Right lobe of liver (tissue), 6 donors: ENCODE data around the gene SCNN1B. TPM values are rescaled to one million over a fixed set of nuclear protein-coding genes. Genes with fewer than 3 reads are reported as not detected.
"Not testable (repeated sequence)": the region's sequence is repeated elsewhere in the genome, so short reads cannot be mapped to it uniquely, and the experiment has no call there.

ENCODE experiments used
- ATAC-seq, 4 donors: fragments of 200-7000 bp; cut with Tn5 transposase; one replicate each; pipeline ENCODE4 v1.9.1; 2020; ENCODE audit warnings: mild to moderate bottlenecking in 4 of 4, moderate library complexity in 4 of 4
- DNase-seq, 3 donors: peaks; one replicate each; pipeline ENCODE4 v3.0.0-alpha.2; 2020
- H3K27ac ChIP-seq, 3 donors: fragments of 200-600 bp; one replicate each; pipeline ENCODE4 v1.8.0; 2022
- H3K27me3 ChIP-seq, 2 donors: fragments of 200-600 bp; one replicate each; pipeline ENCODE4 v1.8.0; 2022
- H3K36me3 ChIP-seq, 4 donors: fragments of 200-600 bp; sonication (generic) in 1 of 4; one replicate each; pipeline versions ENCODE4 v1.5.1 to v1.8.0; 2017 to 2022; ENCODE audit warnings: control low read depth in 1 of 4
- H3K4me1 ChIP-seq, 4 donors: fragments of 200-600 bp; sonication (generic) in 1 of 4; one replicate each; pipeline versions ENCODE4 v1.5.1 to v1.8.0; 2017 to 2022; ENCODE audit warnings: control low read depth in 1 of 4
- H3K4me3 ChIP-seq, 3 donors: fragments of 200-600 bp; one replicate each; pipeline ENCODE4 v1.8.0; 2022
- H3K9me3 ChIP-seq, 4 donors: fragments of 200-600 bp; sonication (generic) in 1 of 4; one replicate each; pipeline versions ENCODE4 v1.5.1 to v1.8.0; 2017 to 2022; ENCODE audit warnings: control low read depth in 1 of 4
- POLR2A ChIP-seq: fragments of 450-650 bp; IDR thresholded peaks from one replicate; pipeline ENCODE4 v1.6.1; 2017; ENCODE audit warnings: antibody characterized with exemption, mild to moderate bottlenecking
- WGBS: methylation state at CpG from one replicate; pipeline ENCODE4 v1.1.6; 2018; ENCODE audit warnings: low coverage, low lambda C conversion rate; ENCODE audit not compliant: insufficient coverage; ENCODE audit errors: missing lambda C conversion rate; 5-methylcytosine and 5-hydroxymethylcytosine counted together
- intact Hi-C, 2 donors: fragments of 100-400 bp; cut with DNase I; formaldehyde crosslinking; loops; one replicate each; pipeline versions ENCODE4 v1.11.2 to v1.14.1; 2022
- total RNA-seq, 6 experiments: library from RNA; depleted of rRNA in 2 of 6; stranded (reverse); fragments of >200 nt in 2 of 6; fragmentation: NEBNext Ultra II Directional in 3 of 6; extraction: Animal tissue kit (Norgen Biotek cat#: 25700) in 3 of 6; gene quantifications; one replicate each; pipeline versions ENCODE4 v1.1.0 to v1.2.4, GENCODE V29; 2016 to 2023
- TF ChIP-seq, protein P1 (sequence below), 4 donors: fragments of 200-600 bp in 3 of 4; fragments of 450-650 bp in 1 of 4; IDR thresholded peaks; one replicate each; pipeline versions ENCODE4 v1.5.1 to v1.8.0; 2016 to 2022; ENCODE audit warnings: antibody characterized with exemption in 4 of 4, mild to moderate bottlenecking in 2 of 4
- donor health status: DM: no; HTN: yes; CAD: no.
- donor health status: DM: no; HTN: no; CAD: no.
- donor health status: DM: no; HTN: no; CAD: no.
- donor health status: DM: no; HTN: yes; CAD: no.
- donor health status: DM: no; HTN: yes; CAD: no.

SCNN1B gene
- total RNA-seq, 6 experiments from 2014 or later, result 0.12 to 0.13 TPM; not detected in 4

DNA sequence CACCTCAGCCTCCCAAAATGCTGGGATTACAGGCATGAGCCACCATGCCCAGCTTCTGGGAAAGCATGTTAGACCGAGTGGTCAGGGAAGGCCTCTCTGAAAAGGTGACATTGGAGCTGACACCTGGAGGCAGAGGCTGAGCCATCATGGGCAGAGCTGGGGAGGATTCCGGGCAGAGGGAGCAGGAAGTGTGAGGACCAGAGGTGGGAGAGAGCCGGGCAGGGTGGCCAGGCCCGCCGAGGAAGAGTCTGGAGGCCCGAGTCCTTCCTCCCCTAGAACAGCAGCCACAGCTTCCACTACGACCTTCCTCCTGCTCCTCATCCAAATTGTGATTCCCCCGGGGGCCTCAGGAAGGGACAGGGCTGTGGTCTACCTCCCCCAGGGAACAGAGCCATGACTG, 76.2 kb downstream of the SCNN1B start:
- no peak overlapping the region for H3K4me3 ChIP-seq
- H3K9me3 ChIP-seq, result no peaks in the 10 kb centered on the region
- H3K4me1 ChIP-seq, result no peaks in the 10 kb centered on the region
- H3K27ac ChIP-seq, result no peak overlapping the region
- no peaks in the 10 kb centered on the region for H3K27me3 ChIP-seq
- intact Hi-C loops, result no loop called here
- no peak for ATAC-seq
- WGBS, result 42% methylated on average over 6 of the region's 8 CpGs
- DNase-seq, result peak in 1 of 3 donors; percentile 23
- TF ChIP-seq, protein P1, sequence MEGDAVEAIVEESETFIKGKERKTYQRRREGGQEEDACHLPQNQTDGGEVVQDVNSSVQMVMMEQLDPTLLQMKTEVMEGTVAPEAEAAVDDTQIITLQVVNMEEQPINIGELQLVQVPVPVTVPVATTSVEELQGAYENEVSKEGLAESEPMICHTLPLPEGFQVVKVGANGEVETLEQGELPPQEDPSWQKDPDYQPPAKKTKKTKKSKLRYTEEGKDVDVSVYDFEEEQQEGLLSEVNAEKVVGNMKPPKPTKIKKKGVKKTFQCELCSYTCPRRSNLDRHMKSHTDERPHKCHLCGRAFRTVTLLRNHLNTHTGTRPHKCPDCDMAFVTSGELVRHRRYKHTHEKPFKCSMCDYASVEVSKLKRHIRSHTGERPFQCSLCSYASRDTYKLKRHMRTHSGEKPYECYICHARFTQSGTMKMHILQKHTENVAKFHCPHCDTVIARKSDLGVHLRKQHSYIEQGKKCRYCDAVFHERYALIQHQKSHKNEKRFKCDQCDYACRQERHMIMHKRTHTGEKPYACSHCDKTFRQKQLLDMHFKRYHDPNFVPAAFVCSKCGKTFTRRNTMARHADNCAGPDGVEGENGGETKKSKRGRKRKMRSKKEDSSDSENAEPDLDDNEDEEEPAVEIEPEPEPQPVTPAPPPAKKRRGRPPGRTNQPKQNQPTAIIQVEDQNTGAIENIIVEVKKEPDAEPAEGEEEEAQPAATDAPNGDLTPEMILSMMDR (IDR thresholded peaks at IDR 0.05), result no peak
- no peak for TF ChIP-seq POLR2A
- no peaks in the 10 kb centered on the region for H3K36me3 ChIP-seq

DNA sequence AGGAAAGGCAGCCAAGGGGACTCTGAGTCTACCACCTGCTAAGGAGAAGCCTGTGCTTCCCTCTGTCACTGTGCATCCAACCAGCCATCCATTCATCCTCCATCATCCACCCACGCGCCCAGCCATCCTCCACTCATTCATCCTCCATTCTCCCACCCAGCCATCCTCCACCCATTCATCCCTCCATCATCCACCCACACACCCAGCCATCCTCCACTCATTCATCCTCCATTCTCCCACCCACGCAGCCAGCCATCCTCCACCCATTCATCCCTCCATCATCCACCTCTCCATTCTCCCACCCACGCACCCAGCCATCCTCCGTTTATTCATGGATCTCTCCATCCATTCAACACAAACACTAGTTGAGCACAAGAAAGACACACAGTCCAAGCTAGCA, 76.8 kb downstream of the SCNN1B start:
- DNase-seq, result peak in 1 of 3 donors; percentile 7
- 73% methylated on average over 5 of the region's 5 CpGs for WGBS
- TF ChIP-seq, protein P1 (IDR thresholded peaks at IDR 0.05), result no peak
- no peak for TF ChIP-seq POLR2A
- ATAC-seq, result no peak
- H3K36me3 ChIP-seq, result no peaks in the 10 kb centered on the region
- H3K27me3 ChIP-seq, result no peaks in the 10 kb centered on the region
- no peak overlapping the region for H3K27ac ChIP-seq
- H3K9me3 ChIP-seq, result no peaks in the 10 kb centered on the region
- no peak overlapping the region for H3K4me3 ChIP-seq
- intact Hi-C loops, result no loop called here
- H3K4me1 ChIP-seq, result no peaks in the 10 kb centered on the region

DNA sequence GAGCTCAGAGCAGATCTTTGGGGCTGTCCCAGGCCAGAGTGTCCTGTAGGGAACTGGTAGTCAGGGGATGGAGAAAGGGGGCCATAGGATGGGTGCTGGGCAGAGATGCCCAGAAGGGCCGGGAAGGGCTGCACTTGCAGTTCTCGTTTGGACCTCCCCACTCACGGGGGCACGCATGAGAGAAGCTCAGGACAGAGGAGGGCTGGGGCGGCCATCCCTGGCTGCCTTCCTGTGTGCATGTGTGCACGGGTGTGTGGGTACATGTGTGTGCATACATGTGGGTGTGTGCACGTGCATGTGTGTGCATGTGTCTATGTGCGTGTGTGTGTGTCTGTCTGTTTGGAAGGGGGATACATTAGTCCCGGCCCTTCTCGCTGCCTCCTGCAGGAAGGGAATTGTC, 77.6 kb downstream of the SCNN1B start:
- Histone ChIP-seq H3K4me1 (no peaks in the 10 kb centered on the region), H3K4me3 (no peak overlapping the region), H3K27me3 (no peaks in the 10 kb centered on the region), H3K9me3 (no peaks in the 10 kb centered on the region), H3K27ac (no peak overlapping the region), H3K36me3 (no peaks in the 10 kb centered on the region)
- ATAC-seq (no peak), DNase-seq (peak in 1 of 3 donors; percentile 35)
- WGBS, result 90% methylated on average over 2 of the region's 10 CpGs
- intact Hi-C loops, result no loop called here
- TF ChIP-seq POLR2A, result no peak
- TF ChIP-seq, protein P1 (IDR thresholded peaks at IDR 0.05), result no peak

DNA sequence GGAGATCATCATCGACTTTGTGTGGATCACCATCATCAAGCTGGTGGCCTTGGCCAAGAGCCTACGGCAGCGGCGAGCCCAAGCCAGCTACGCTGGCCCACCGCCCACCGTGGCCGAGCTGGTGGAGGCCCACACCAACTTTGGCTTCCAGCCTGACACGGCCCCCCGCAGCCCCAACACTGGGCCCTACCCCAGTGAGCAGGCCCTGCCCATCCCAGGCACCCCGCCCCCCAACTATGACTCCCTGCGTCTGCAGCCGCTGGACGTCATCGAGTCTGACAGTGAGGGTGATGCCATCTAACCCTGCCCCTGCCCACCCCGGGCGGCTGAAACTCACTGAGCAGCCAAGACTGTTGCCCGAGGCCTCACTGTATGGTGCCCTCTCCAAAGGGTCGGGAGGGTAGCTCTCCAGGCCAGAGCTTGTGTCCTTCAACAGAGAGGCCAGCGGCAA, 78.4 kb downstream of the SCNN1B start:
- H3K4me1 ChIP-seq, result no peaks in the 10 kb centered on the region
- TF ChIP-seq POLR2A, result no peak
- TF ChIP-seq, protein P1 (IDR thresholded peaks at IDR 0.05), result no peak
- no CpG with 5 or more reads among the region's 20 CpGs for WGBS
- no peak for ATAC-seq
- H3K36me3 ChIP-seq, result no peaks in the 10 kb centered on the region
- H3K4me3 ChIP-seq, result no peak overlapping the region
- H3K27ac ChIP-seq, result no peak overlapping the region
- intact Hi-C loops, result no loop called here
- H3K27me3 ChIP-seq, result no peaks in the 10 kb centered on the region
- DNase-seq, result peak in 1 of 3 donors; percentile 47
- no peaks in the 10 kb centered on the region for H3K9me3 ChIP-seq

DNA sequence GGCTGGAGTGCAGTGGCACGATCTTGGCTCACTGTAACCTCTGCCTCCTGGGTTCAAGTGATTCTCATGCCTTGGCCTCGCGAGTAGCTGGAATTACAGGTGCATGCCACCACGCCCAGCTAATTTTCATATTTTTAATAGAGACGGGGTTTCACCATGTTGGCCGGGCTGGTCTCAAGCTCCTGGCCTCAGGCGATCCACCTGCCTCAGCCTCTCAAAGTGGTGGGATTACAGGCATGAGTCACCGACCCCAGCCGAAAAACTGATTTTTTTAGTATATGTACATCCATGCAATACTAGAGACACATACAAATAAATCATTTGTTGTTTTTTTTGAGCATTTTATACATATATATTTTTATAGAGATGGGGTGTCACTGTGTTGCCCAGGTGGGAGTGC, 79.6 kb downstream of the SCNN1B start:
- H3K27ac ChIP-seq, H3K36me3 ChIP-seq, H3K4me1 ChIP-seq, H3K4me3 ChIP-seq, H3K9me3 ChIP-seq, H3K27me3 ChIP-seq, ATAC-seq, intact Hi-C loops: not testable (repeated sequence)
- DNase-seq, result peak in 1 of 3 donors; percentile 8
- 92% methylated on average over 9 of the region's 9 CpGs for WGBS
